Measurements from ENCODE around the gene NINJ1. TPM values are rescaled to one million over a fixed set of nuclear protein-coding genes. Genes with fewer than 3 reads are reported as not detected.

Gene NINJ1
- total and polyA plus RNA-seq, 2 of the 8 experiments (the other 6 are each of a cell fraction or from before 2014, with no cell fraction given), result 28.2 to 65.6 TPM

DNA sequence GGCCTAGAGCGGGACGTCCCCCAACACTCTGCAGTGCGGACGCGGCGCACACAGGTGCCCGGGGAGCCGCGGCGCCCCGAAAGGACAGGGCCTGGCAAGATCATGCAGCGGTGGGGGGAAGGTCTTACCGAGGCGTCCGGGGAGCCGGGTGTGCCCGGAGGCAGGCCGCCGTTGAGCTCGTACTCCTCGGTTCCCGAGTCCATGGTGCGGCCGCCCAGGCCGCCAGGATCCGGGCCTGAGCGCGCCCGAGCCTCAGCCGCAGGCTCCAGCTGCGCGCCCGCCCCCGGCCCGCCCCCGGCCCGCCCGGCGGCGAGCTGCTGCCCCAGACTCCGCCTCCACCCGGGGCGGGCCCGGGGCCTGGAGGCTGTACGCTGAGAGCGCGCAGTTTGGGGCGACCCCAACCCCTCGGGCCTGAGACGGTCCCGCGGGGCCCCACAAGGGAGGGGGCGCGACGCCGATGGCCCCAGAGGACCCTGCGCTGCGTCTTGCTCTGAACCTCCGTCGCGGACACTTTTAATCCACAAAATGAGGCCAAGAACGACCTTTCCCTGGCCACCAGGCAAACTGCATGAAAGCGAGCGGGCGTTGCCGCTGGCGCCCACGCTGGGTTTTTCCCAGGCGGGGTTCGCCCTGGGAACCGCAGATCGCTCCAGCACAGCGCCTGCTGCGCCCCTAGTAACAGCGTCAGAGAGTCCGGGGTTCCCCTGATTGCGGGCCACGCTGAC lies at the start of gene NINJ1 (continued):
- TF ChIP-seq SUZ12 (IDR thresholded peaks at IDR 0.05; ENCODE audit: low read length) (peak; percentile 31; the same call in 1 of the 2 replicates), TAF1 (IDR thresholded peaks at IDR 0.05; ENCODE audit: low read depth, low read length) (peak; percentile 42; the same call in 1 of the 2 replicates), PHF8 (conservative IDR thresholded peaks at IDR 0.05; ENCODE audit: low read depth, low read length) (peak; percentile 74), TEAD4 (IDR thresholded peaks at IDR 0.05; ENCODE audit: low read depth, low read length) (no peak), BCL11A (IDR thresholded peaks at IDR 0.05; ENCODE audit: low read depth in 2 of 2, low read length in 2 of 2) (no peak), HDAC2 (IDR thresholded peaks at IDR 0.05; ENCODE audit: borderline replicate concordance in 1 of 2, low read depth in 2 of 2, low read length in 2 of 2) (0 out of 4 replicates have a peak, but pooled peaks have one; percentile 16 to 29), EZH2 (IDR thresholded peaks at IDR 0.05; ENCODE audit: low read depth, low read length, severe bottlenecking) (peak; percentile 6)
- TF ChIP-seq, protein P1, sequence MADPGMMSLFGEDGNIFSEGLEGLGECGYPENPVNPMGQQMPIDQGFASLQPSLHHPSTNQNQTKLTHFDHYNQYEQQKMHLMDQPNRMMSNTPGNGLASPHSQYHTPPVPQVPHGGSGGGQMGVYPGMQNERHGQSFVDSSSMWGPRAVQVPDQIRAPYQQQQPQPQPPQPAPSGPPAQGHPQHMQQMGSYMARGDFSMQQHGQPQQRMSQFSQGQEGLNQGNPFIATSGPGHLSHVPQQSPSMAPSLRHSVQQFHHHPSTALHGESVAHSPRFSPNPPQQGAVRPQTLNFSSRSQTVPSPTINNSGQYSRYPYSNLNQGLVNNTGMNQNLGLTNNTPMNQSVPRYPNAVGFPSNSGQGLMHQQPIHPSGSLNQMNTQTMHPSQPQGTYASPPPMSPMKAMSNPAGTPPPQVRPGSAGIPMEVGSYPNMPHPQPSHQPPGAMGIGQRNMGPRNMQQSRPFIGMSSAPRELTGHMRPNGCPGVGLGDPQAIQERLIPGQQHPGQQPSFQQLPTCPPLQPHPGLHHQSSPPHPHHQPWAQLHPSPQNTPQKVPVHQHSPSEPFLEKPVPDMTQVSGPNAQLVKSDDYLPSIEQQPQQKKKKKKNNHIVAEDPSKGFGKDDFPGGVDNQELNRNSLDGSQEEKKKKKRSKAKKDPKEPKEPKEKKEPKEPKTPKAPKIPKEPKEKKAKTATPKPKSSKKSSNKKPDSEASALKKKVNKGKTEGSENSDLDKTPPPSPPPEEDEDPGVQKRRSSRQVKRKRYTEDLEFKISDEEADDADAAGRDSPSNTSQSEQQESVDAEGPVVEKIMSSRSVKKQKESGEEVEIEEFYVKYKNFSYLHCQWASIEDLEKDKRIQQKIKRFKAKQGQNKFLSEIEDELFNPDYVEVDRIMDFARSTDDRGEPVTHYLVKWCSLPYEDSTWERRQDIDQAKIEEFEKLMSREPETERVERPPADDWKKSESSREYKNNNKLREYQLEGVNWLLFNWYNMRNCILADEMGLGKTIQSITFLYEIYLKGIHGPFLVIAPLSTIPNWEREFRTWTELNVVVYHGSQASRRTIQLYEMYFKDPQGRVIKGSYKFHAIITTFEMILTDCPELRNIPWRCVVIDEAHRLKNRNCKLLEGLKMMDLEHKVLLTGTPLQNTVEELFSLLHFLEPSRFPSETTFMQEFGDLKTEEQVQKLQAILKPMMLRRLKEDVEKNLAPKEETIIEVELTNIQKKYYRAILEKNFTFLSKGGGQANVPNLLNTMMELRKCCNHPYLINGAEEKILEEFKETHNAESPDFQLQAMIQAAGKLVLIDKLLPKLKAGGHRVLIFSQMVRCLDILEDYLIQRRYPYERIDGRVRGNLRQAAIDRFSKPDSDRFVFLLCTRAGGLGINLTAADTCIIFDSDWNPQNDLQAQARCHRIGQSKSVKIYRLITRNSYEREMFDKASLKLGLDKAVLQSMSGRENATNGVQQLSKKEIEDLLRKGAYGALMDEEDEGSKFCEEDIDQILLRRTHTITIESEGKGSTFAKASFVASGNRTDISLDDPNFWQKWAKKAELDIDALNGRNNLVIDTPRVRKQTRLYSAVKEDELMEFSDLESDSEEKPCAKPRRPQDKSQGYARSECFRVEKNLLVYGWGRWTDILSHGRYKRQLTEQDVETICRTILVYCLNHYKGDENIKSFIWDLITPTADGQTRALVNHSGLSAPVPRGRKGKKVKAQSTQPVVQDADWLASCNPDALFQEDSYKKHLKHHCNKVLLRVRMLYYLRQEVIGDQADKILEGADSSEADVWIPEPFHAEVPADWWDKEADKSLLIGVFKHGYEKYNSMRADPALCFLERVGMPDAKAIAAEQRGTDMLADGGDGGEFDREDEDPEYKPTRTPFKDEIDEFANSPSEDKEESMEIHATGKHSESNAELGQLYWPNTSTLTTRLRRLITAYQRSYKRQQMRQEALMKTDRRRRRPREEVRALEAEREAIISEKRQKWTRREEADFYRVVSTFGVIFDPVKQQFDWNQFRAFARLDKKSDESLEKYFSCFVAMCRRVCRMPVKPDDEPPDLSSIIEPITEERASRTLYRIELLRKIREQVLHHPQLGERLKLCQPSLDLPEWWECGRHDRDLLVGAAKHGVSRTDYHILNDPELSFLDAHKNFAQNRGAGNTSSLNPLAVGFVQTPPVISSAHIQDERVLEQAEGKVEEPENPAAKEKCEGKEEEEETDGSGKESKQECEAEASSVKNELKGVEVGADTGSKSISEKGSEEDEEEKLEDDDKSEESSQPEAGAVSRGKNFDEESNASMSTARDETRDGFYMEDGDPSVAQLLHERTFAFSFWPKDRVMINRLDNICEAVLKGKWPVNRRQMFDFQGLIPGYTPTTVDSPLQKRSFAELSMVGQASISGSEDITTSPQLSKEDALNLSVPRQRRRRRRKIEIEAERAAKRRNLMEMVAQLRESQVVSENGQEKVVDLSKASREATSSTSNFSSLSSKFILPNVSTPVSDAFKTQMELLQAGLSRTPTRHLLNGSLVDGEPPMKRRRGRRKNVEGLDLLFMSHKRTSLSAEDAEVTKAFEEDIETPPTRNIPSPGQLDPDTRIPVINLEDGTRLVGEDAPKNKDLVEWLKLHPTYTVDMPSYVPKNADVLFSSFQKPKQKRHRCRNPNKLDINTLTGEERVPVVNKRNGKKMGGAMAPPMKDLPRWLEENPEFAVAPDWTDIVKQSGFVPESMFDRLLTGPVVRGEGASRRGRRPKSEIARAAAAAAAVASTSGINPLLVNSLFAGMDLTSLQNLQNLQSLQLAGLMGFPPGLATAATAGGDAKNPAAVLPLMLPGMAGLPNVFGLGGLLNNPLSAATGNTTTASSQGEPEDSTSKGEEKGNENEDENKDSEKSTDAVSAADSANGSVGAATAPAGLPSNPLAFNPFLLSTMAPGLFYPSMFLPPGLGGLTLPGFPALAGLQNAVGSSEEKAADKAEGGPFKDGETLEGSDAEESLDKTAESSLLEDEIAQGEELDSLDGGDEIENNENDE (IDR thresholded peaks at IDR 0.05; ENCODE audit: insufficient replicate concordance, low read length), result peak; percentile 52

All from H1 (cell line).